DMS153 (cell line): ENCODE data around the gene SNX1.
A peak's percentile ranks its signal among the peaks of the same experiment; 100 is the strongest.
"Not testable (repeated sequence)": the region's sequence is repeated elsewhere in the genome, so short reads cannot be mapped to it uniquely, and the experiment has no call there.

ENCODE experiments used
- DNase-seq: peaks from one replicate; lab custom pipeline; 2025; lab: John Stamatoyannopoulos, UW

SNX1 gene

DNA sequence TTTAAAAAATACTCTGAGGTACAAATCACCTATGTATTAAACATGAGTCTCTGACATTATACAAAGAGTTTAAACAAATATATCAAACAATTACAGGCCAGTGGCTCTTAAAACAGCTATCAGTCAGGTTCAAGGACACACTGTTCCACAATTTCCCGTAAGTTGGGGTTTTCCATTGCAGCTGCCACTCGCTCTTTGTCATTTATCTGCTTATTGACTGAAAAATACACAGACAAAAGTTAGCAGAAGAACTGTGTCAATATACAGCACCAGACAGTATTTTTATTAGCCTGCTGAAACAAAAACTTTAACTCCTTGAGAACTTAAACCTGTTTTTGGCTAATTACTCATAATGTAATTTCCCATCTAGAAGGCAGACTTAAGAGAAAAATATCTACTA is 23.0 kb upstream of the SNX1 start:
- no peak for DNase-seq

DNA sequence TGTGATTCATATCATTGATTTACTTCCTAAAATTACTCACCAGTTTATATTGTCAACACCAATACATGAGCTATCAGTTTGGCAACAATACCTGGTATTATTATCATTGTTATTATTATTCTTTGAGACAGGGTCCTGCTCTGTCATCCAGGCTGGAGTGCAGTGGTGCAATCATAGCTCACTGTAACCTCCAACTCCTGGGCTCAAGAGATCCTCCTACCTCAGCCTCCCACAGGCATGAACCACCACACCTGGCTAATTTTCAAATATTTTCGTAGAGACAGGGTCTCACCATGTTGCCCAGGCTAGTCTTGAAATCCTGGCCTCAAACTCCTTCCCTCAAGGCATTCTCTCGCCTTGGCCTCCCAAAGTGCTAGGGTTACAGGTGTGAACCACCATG is 22.3 kb upstream of the SNX1 start:
- DNase-seq, result not testable (repeated sequence)

DNA sequence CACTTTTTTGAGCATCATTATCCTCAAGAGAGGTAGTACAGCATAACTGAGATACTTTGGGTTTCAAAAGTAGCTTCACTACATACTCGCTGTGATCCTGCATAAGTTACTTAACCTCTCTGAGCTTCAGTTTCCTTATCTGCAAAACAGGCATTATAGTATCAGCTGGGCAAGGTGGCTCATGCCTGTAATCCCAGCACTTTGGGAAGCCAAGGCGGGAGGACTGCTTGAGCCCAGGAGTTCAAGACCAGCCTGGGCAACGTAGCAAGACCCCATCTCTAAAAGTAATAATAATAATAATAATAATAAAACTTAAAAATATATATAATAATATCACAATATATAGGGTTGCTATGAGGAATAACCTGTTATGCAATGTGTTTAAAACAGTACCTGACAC is 13.0 kb upstream of the SNX1 start:
- no peak for DNase-seq

DNA sequence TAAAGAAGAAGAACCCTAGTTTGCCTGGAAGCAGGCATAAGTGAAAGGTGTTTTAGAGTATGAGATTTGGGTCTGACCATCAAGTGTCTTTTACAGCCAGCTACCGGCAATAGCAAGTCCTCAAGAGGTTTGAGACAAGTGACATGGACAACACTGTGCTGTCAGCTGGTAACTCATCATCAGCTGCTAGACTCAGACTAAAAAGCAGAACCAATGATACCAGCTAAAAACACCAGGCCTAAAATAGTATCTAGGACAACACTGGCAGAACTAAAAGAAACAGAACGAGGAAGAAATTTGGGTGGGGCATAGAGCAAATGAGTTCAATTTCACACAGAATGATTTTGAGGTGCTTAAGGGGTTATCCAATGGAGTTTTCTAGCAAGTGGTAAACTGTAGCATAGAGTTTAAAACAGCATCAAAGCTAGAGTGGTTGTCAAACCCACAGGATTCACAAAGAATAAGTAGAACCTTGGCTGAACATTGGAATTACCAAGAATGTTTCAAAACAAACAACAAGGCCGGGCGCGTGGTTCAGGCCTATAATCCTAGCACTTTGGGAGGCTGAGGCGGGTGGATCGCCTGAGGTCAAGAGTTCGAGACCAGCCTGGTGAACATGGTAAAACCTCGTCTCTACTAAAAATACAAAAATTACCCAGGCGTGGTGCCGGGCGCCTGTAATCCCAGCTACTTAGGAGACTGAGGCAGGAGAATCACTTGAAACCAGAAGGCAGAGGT is 6.1 kb upstream of the SNX1 start:
- no peak for DNase-seq

DNA sequence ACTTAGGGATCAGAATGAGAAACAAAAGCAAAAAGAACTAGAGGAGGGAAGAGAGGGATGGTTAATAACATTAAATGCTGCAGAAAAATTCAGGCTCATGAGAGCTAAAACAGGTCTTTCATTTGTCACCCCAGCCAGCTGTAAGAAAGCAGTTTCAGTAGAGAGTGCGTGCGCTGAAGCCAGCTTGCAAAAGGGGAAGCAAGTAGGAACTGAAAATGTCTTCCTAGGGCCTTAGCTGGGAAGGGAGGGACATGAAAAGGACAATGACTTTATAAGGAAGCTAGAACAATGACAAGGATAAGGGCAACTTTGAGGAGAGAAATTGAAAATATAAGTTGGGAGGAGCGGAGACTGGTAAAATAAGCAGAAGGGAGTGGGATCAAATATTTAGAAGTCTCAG is 5.3 kb upstream of the SNX1 start:
- DNase-seq, result no peak

DNA sequence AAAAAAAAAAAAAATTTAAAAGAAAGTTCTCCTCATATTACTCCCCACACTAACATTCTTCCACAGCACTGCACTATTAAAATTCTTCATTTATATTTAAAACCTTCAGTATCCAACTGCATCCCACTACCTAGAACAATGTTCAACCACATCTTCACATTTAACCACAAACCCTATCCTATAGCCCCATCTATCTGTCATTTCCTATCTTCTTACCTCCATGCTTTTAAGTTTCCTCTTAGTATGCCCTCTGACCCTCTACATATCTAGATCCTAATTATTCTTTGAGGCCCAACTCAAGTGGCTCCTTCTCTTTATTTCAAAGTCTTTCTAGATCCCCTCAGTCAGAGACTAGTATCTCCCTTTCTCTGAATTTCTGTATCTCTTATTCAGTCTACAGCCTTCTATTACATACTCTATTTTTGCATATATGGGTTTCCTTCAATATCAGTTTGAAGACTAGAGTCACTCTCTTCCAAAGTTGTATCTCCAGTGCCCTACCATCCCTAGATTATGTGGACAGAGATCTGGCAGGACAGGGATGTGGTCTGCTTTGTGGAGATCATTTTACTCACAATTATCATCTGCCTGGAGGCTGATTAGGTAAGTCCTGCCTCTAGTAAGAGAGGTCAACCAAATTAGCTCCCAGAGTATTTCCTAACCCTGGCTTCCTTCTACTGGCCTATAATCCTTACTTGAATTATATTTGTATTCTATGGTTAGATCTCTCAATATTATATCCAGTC is 3.5 kb upstream of the SNX1 start:
- DNase-seq, result no peak

DNA sequence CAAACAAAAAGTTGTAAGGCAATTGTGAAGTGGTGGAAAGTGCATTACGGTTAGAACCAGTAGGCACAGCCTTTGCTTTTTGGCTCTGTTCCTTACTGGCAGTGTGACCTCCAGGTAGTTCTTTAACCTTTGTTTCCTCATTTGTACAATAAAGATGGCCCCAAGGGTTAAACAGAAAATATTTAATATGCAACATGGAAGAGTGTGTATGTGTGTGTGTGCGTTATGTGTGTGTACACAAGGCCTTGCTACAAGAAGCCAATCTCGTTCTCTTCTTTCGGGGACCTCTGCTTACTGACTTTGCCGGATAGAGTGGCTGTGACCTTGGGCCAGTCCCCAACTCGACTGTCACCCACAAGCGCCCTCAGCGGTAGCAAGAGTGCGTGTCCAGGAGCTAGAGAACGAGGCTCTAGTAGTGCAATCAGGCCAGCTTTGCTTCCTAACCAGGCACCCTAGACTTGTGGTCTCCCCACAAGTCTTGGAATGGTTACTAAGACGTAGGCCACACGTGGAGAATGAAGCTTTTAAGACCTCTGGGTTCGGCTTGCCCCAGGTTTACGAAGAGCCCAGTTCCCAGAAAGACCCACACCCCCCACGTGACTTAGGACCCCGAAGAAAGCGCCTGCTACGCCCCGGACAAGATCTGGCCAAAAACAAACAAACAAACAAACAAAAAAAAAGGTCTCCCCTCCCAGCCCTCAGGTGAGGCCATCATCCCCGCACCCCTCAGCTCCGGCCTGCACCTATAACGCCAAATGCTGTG is 2.7 kb upstream of the SNX1 start:
- no peak for DNase-seq

DNA sequence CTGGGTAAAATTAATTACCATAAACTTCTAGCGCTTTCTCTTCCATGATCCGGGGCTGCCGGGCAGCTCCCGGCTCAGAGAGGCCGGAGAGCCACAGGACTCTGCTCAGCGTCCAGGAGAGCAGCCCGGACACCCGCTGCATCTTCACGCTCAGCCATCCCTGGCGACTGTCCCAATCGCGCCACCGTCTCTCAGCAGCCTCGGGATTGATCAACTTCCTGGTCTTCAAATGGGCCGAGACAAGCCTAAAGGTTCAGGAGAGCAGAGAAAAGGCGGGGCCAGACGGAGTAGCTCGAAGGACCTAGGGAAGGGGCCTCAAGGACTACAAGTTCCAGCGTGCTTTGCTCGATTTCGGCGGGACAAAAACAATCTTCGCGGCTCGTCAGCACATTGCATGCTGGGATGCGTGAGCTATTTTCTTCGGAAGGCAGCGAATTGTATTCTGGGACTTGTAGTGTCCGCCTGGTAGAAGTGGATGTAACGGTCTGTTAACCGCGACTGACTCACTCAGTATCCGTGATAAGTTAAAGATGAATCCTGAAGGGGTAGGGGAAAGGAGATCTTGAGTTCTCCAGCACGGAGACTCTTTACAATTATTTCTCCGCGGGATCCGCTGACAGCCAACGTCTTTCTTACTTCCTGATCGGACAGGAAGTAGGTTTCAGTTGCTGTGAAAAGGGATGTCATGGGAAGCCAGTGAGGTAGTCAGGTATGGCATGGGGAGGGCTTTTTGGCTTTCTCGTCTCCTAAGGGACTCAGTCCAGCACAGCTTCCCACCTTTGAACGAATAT is 2.0 kb upstream of the SNX1 start, which contains the start of gene CIAO2A:
TSS of gene CIAO2A (minus strand) at position 212 of the 791 bp plus-strand sequence. CDS start at position 142, 70 bp downstream.
- DNase-seq, result peak; percentile 93

DNA sequence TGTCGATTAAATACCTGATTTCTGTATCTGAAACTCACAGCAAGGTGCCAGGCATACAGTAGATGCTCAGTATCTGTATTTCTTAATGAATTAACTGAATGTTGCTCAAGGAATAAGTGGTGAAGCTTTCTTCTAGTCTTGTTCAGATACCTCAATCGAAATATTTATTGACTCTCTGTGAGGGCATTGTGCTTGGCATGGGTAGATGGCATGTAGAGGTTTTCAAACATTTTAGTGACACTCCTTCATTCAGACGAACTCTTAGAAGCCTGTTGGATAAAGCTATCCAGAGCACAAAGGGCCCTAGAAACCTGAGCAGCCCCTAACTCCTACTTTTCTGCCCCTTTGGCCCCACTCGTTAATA is 369 bp upstream of the SNX1 start:
- no peak for DNase-seq

DNA sequence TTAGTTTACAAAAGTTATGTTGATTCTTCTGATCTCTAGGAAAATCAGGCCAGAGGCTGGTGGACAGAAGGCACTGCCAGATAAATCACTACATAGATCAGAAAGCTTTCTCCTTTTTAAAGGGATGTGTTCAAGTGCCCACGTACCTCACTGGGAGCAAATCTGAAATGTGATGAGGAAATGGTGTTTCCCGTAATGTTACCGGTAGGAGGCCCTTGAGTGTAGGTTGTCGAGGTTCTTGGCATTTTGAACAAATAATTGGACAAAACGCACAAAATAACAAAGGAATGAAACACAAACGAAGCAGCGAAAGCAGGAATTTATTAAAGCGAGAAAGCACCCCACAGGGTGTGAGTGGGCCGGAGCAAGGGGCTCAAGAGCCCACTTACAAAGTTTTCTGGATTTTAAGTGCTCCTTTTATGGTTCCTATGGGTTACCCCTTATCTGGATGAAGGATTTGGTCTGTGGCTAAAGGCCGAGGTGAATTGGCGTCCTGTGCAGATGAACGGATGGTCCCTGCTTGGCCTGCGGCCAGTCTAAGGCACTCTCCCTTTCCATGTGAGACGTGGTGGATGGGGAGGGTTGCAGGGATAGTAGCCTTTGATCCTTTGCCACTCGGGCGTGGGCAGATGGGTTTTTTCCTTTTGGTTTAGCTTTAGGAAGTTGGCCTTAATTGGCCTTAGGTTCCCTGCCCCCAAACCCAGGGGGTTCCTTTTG is 1.0 kb downstream of the SNX1 start:
- no peak for DNase-seq

DNA sequence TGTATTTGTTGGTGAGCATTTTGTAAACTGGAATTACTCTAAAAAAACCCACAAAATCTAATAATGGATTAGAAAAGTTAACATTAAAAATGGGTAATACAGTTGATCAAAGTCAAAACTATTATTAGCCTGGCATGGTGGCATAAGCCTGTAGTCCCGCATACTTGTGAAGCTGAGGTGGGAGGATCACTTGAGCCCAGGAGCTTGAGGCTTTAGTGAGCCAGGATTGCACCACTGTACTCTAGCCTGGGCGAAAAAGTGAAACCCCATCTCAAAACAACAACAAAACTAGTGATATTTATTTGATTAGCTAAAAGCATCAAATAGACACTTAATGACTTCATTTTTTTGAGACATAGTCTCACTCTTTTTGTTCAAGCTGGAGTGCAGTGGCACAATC is 3.6 kb downstream of the SNX1 start:
- DNase-seq, result no peak

DNA sequence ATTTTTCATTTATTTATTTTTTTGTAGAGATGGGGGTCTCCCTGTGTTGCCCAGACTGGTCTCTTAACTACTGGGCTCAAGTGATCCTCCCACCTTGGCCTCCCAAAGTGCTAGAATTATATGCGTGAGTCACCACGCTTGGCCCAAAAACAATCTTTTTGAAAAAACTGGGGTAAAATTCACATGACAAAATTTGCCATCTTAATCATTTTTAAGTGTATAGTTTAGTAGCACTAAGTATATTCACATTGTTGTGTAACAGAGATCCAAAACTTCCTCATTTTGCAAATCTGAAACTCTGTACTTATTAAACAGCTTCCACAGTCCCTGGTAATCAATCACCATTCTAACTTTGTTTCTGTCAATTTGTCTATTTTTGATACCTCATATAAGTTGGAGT is 5.2 kb downstream of the SNX1 start:
- no peak for DNase-seq

DNA sequence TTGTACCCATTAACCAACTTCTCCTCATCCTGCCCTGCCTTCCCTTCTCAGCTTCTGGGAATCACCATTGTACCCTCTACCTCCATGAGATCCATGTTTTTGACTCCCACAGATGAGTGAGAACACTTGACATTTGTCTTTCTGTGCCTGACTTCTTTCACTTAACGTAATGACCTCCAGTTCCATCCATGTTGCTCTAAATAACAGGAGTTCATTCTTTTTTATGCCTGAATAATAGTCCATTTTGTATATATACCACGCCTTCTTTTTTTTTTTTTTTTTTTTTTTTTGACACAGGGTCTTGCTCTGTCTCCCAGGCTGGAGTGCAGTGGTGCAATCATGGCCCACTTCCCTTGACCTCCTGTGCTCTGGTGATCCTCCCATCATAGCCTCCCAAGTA is 6.7 kb downstream of the SNX1 start:
- no peak for DNase-seq

DNA sequence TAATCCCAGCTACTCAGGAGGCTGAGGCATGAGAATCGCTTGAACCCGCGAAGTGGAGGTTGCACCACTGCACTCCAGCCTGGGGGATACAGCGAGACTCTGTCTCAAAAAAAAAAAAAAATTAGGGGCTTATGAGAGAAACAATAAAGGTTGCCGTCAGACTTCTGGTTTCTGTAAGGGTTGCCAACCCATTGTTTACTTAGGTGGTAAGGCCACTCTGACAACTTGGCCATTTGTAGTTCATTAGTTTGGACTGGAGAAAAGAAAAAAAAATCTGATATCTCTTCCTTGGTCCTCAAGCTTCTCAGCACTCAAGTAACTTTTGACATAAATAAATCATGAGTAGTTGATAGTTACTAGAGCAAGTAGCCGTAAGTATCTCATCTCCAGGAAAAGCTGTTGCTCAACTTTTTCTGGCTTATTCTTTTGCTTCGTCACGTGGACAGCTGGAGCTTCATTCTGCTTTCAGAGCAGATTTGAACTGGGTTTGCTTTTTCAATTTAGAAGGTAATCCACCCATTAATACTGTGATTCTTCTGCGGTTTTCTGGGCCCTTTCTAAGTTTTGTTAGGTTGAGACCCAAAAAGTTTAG is 9.4 kb downstream of the SNX1 start:
- DNase-seq, result no peak

DNA sequence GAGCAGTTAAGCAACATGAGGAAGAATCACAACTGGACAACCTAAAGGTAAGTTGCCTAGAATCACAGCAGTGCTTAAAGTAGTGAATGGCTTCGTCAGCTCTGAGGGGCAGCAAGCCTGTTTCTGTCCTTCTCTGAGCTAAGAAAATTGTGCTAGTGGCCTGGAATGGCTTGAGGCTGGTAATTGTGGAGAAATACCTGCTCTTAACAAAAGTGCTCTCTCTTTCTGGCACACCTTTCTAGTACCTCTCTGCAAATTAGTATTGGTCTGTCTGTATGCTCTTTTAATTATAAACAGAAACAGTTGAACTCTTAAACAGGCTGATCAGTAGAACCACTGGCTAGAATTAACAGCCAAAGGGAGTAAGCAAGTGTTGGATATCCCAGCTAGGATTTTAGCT is 11.6 kb downstream of the SNX1 start:
- DNase-seq, result no peak

DNA sequence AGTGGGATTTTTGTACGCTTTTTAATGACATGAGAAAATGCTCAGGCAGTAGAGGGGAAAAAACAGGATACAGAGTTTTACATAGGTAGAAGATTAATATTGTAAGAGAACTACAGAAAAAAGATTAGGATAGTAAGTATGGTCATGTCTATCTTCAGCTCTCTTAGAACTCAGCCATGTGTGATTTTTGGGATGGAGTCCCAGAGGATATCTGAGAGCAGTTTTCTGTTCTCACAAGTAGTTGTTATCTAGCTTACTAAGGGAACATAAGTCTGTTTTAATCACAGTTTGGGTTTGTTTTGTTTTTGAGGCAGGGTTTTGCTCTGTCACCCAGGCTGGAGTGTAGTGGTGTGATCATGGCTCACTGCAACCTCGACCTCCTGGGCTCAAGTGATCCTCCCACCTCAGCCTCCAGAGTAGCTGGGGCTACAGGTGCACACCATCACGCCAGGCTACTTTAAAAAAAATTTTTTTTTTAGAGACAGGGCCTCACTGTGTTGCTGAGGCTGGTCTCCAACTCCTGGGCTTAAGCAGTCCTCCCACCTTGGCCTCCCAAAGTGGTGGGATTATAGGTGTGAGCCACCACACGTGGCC is 14.4 kb downstream of the SNX1 start:
- DNase-seq, result not testable (repeated sequence)

DNA sequence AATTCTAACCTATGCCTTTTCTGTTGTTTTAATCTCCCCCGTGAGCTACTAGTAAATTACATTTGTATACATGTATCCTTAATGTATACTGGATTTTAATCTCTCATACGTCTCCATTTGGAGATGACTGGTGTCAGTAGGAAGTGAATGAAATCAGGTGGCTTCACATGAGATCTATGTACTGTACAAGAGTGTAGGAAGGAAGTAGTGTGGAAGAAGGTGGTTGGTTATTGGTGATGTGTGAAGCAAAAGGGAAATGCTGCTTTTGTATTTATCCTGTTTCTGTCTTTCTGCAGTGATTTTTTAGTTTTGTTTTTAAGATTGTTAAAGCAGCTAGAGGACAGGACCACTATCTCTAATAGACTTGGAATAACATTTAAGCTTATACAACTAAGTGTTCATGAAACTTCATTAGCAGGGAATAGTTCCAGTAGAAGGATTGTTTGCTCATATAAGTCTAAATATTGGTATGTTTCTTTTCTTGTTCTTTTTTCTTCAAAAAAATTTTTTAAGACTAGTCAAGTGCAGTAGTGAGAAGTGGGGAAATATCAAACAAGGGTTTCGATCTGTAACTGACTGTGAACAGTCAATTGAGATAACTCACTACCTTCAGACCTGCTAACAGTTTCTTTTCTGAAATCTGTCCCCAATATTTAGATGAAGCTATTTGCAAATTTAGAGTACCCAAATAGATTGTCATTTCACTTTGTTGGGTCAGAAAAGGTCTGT is 15.3 kb downstream of the SNX1 start:
- no peak for DNase-seq

DNA sequence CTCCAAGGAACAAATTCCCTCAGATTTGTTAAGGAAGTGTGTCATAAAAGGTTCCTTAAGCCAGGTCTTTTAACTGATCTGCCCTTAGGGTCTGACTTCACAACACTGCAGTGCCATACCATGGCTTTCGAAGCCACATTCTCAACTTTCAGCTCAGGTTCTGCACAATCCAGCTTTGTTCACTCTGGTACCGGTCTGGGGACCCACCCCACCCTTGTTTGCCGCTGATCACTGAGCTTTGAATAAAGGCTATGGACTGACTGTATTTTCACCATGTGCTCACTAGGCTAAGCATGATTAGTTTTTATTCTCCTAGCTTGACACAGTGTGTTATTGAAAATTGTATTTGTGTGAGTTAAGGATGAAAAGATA is 15.9 kb downstream of the SNX1 start:
- DNase-seq, result no peak

DNA sequence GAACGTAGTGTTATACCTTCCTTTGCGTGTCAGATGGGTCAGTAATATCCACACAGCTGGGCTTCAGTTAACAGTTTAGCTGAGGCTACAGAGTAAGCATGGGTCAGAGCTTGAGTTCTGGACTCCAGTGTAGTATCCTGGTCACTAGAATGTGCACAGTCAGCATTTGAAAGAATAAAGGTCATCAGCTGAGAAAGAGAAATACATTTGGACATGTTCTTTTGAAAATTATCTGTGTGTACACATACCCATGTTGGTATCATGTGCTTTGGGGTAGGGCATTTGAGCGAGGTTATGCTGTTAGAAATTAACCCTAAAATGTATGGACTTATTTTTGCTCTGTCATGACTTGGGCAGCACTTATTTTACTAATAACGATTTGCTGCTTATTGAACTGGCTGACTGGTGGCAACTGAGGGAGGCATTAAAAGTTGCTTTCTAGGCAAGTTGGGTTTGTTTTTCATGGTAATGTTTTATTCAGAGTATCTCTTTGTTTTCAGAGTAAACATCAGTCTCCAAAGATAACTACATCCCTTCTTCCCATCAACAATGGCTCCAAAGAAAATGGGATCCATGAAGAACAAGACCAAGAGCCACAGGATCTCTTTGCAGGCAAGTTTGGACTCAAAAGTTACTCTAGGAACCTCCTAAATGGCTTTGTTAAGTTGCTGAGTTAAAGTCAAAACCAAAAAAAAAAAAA is 16.4 kb downstream of the SNX1 start:
- no peak for DNase-seq
